Cortex of kidney (tissue), 1 donor: ENCODE results near the gene MITF.
"Not testable (repeated sequence)": the region's sequence is repeated elsewhere in the genome, so short reads cannot be mapped to it uniquely, and the experiment has no call there.

ENCODE experiments used
- DNase-seq: peaks from one replicate; lab custom pipeline; 2025; lab: John Stamatoyannopoulos, UW

MITF gene

GRCh38 chr3:69914395-69914794 lies 175.1 kb downstream of the MITF start:
- DNase-seq = no peak

DNA sequence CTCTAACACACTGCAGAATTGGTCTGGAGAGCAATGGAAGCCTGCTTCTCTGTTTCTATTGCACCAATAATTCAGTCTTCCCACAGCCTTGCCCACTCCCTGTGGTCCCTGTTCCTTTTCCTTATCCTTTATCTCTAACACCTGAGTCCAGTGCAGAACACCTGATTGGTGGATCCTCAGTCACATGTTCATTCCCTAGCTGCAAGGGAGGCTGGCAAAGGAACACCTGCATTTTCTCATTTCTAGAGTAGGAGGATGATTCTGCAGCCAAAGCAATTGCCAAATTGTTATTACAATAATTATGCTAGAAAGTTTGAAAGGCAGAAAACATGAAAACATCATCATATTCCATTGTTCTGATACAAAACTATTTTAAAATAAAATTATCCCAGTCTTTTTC lies 176.5 kb downstream of the MITF start:
- no peak for DNase-seq

DNA sequence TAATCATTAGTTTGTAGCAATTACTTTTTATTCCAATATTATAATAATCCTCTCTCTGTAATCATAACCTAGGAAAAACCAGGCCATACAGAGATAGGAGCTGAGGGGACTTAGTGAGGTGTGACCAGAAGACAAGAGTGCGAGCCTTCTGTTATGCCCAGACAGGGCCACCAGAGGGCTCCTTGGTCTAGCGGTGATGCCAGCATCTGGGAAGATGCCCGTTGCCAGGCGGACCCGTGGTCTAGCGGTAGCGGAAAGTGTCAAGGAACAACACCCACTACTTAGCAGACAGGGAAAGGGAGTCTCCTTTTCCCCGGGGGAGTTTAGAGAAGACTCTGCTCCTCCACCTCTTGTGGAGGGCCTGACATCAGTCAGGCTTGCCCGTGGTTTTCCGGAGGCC lies 180.7 kb downstream of the MITF start:
- DNase-seq = not testable (repeated sequence)

GRCh38 chr3:69921651-69922050 lies 182.4 kb downstream of the MITF start:
- DNase-seq = no peak

DNA sequence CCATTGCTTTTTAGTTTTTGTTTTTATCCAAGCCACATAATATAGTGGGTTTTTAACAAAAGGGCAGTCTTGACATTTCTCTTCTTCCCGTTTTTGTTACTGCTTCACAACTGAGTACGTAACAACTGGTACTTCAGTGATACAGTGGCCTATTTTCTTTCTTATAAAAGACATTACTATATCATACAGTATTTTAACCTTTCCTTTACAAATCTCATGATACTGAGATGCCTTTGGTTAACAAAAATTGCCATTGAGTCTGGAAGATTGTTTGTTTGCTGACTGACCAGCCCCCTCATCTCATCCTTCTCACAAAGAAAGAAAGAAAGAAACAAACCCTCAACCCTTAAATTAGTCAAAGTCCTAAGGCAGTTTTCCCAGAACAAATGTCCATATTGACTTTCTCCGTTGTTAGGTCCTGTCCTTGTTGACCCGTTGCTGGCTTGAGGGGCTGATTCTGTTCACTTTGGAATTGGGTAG lies 183.3 kb downstream of the MITF start:
- no peak for DNase-seq

- no peak for DNase-seq
Measured at GRCh38 chr3:69925506-69925905, 186.2 kb downstream of the MITF start.

DNA sequence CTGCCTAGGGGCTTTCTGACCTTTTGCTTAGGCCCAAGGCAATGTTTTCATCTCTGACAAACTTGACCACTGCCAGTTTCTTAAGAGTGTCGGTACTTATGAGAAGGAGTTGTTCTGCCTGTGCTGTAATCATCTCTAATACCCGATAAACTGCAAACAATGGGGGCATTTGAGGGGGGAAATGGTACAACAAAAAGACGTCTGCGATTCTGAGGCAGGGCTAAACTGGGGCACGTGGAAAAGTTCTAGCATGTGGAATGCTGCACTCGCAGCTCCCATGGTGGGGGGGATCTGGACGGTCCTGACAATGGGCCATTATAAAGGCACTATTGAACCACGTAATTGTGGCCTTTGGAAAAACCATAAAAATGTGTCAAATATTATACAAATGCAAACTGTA lies 187.1 kb downstream of the MITF start:
- no peak for DNase-seq

DNA sequence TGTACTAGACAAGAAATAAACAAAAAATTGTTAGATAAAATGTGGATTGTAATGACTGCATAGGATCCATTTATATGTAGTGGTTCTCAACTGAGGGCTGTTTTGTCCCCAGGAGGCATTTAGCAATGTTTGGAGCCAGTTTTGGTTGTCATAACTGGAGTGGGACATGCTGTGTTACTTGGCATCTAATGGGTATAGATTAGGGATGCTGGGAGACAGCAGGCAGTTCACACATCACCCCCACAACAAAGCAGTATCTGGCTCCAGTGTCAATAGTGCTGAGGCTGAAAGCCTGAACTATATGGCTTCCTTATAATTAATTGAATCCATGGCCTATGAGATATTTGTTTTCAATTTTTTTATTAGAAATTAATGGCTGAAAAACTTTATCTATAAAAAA lies 188.3 kb downstream of the MITF start:
- DNase-seq = no peak

DNA sequence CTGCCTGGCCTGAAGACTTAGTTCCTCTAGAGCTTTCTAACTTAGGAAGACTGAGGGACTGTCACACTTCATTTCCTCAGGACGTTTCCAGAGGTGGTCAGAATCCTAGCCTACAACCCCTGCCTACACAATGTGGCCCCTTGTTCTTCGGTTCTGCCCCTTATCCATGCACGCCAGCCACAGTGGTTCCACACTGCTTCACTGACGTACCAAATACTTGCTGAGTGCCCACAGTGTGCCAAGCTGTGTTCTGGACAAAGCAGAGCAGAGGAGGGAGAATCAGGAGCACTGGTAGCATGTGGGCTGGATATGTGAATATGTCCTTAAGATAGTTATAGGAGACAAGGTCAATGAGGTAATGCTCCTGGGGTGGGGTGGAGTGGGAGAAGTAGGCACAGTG lies 189.8 kb downstream of the MITF start:
- no peak for DNase-seq

GRCh38 chr3:69930564-69930963 lies 191.3 kb downstream of the MITF start:
- DNase-seq = no peak

- no peak for DNase-seq
Measured at GRCh38 chr3:69932087-69932486, 192.8 kb downstream of the MITF start.

GRCh38 chr3:69932501-69932900 lies 193.2 kb downstream of the MITF start:
- no peak for DNase-seq

- DNase-seq = no peak
Measured at GRCh38 chr3:69934398-69934797, 195.1 kb downstream of the MITF start.

DNA sequence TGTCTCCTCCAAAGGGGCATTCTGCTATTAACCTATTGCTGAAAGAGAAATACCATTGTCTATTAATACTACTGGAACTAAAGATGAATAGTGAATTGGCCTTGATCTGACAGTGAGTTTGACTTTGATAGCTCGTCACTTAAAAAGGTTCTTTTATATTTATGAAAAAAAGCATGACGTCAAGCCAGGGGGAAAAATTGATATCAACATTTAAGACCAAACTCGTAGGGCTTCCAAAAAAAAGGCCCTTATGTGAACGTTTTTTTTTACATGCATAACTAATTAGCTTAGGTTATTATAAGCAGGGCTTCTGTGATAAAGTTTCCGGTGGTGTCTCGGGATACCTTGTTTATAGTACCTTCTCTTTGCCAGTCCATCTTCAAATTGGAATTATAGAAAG lies 197.0 kb downstream of the MITF start:
- no peak for DNase-seq

DNA sequence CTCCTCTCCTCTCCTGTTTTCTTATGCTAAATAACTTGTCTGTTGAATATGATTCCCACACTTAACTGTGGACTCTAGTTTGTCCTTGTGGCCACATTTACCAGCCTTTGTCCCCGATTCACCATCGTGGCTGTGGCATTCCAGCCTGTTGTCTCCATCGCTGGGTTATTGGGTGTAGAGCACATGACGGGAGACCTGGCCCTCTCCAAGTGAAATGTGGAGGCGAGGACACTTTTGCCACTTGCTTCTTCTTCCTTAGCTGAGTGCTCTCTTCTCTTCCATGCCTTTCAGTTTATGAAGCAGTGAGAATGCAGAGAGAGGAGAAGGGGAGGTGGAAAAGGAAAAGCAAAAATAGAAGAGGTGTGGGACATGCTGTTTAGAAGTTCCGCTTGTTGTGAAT lies 198.8 kb downstream of the MITF start:
- DNase-seq = no peak

- no peak for DNase-seq
Measured at GRCh38 chr3:69938931-69939330, 199.7 kb downstream of the MITF start.

DNA sequence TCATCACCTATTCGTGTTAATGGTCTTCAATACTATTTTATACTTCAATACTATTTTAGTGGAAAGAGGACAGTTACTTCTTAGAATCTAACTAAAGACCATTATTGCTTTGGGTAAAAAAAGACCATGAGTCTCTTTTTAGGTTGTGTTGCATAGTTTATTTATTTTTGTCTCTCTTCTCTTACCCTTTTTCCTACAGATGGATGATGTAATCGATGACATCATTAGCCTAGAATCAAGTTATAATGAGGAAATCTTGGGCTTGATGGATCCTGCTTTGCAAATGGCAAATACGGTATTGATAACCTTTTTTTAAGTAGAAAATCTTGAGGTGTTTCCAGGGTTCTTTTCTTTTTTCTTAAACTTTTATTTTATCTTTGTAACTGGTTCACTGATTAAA lies 201.8 kb downstream of the MITF start:
- no peak for DNase-seq

GRCh38 chr3:69941439-69942176 lies 202.3 kb downstream of the MITF start:
- no peak for DNase-seq

DNA sequence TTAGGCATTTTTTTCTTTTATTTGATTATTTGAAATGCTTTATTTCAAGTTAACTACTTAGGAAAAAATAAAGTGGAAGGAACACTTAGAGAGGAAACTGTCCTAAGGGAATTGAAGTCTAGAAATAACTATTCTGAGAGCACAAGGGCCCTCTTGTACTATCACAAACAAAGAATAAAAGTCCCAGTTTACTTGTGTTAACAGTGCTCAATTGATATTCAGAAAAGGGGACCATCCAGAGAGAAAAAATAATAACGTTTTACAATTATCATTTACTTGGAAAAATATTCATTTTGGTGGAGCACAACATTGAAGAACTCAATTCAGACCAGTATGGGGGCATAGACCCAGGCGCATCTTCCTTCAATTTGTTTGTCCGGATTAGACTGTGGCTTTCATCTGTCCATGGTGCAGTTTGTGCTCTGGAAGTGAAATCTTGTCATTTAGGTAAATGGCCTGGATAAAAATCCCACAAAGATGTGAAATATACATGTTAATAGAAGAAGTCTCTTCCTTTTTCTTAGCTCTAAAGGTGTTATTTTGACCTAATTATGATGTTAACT lies 205.7 kb downstream of the MITF start:
- no peak for DNase-seq

DNA sequence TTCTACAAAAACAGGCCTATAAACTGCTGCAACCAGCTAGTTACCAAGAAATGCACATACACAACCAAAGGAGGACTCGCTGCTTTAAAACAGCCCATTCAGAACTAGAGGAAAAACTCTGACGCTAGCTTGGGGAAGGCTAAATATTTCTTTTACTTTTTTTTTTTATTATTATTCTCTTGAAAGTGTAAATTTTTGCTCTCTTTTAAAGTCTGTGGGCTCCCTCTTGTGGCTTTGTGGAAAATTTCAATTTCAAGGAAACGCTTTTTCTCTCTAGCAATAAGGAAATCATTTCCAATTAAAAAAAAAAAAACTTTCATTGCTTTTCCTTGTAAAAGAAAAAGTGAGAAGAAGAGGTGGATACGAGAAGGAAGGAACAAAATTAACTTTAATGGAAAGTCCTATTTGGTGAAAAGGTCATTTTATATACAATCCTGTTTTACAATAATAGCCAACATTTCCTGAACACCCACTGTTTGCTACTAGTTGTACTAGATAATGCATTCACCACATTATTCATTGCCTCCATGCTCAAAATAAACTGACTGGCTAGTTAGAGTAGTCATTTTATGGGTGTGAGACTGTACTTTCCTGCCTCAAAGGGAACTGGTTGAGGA lies 209.1 kb downstream of the MITF start:
- no peak for DNase-seq

DNA sequence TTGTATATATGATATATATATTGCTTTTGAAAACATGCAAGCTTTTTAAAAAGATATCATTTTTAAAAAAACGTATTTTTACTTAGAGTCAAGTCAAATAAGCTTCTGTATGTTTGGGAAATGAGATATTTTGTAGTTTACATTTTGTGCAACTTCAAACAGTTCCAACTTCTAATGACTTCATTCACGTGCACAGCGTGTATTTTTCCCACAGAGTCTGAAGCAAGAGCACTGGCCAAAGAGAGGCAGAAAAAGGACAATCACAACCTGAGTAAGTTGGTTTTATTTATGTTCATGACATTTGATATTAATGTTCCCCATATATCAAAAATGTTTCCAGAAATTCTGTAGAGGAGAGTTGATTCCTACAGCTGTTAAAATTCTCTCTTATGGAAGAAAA lies 212.4 kb downstream of the MITF start:
- no peak for DNase-seq

- no peak for DNase-seq
Measured at GRCh38 chr3:69959581-69959980, 220.3 kb downstream of the MITF start.

DNA sequence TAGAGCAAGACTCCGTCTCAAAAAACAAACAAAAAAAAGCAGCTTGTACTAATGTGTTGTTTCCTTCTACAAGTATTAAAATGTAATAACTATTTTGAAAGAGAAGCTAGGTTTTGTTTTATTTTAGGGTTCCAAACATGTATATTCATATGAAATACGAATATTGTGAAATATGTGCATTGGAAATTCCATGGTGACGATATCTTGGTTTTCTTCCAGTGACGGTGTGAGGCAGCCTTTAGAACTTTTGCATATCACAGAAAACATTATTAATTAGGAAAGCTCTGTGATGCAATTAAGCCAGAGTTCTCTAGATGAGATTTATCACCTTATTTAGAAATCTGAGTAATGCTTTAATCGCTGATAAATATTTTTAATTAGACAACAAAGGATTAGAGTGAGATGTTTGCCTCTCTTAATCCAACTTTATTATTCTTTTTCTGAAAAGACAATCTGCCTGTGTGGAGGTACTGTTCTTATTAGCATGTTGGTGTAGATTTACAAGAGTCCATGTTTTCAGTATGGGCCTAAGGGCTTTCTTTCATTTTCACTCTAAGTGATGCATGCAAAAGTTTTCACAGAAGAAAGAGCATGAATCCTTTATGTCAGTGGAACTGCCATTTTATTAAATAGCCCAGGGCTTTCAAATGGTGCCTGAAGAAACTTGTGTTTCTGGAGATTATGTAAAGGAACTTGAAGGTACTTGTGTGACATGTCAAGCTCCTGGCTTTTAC lies 222.6 kb downstream of the MITF start:
- no peak for DNase-seq
